GM19035 (cell line): ENCODE measurements around the gene ACAD10.
"Not testable (repeated sequence)": the region's sequence is repeated elsewhere in the genome, so short reads cannot be mapped to it uniquely, and the experiment has no call there.

ENCODE experiments used
- ATAC-seq: cut with Tn5 transposase; IDR thresholded peaks from one replicate; pipeline ENCODE4 v1.9.1; 2021; ENCODE audit not compliant: unreplicated experiment

The ACAD10 gene

DNA sequence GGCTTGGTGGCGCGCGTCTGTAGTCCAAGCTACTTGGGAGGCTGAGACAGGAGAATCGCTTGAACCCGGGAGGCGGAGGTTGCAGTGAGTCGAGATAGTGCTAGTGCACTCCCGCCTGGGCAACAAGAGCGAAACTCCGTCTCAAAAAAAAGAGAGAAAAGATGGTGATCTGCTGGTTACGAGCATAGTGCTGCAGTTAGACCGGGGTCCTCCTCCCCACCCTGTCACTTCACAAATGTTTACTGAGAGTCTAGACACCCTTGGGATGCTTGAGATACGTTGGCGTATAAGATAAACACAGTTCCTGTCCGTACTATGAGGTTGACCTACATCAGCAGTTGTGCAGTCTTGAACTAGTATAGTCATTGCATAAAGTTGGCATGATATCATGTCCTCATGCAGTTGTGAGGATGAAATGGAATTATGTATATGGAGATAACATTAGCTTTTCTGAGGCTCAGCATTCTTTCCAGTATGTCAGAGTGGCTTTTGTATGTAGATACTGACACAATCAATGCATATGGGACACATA, 787 bp downstream of the ACAD10 start:
- ATAC-seq, result no peak

DNA sequence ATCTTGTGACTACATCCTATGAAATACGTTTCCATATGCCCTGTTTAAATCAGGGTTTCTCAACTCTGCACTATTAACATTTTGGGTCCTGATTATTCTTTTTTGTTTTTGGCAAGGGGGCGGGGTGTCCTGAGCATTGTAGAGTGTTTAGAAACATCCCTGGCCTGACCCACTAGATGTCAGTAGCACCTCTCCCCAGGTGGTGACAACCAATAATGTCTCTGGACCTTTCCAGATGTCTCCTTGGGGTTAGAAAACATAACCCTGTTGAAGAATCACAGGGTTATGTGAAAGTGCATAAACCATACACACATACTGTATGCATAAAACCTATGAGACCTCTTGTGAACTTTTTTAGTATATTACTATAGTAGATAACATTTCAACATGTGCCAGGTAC, 1.4 kb downstream of the ACAD10 start:
- ATAC-seq, result no peak

DNA sequence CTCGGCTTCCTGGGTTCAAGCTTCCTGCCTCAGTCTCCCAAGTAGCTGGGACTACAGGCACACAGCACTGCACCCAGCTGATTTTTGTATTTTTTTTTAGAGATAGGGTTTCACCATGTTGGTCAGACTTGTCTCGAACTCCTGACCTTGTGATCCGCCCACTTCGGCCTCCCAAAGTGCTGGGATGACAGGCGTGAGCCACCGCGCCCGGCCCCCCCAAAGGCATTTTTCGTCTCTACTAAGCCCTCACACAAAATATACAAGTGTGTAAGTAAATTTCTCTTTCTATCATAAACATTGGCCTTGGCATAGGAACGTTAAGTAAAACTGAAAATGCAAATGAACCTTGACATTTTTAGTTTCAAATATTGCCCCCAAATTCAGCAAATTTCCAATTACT, 2.1 kb downstream of the ACAD10 start:
- no peak for ATAC-seq

DNA sequence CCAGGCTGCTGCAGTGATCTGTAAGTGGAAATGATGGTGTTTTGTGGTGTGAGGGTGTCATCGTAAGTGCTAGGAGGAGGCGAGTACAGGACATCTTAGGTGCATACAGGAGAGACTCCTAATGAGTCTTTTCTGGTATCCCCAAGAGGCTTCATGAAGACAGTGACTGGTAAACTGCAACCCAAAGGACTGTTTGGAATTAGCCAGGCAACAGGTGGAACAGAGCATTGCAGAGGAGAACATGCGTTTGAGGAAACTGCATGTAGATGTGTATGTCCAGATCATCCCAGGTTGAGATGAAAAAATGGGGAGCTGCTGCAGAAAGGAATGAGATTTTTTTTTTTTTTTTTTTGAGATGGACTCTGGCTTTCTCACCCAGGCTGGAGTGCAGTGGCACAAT, 5.4 kb downstream of the ACAD10 start:
- no peak for ATAC-seq

DNA sequence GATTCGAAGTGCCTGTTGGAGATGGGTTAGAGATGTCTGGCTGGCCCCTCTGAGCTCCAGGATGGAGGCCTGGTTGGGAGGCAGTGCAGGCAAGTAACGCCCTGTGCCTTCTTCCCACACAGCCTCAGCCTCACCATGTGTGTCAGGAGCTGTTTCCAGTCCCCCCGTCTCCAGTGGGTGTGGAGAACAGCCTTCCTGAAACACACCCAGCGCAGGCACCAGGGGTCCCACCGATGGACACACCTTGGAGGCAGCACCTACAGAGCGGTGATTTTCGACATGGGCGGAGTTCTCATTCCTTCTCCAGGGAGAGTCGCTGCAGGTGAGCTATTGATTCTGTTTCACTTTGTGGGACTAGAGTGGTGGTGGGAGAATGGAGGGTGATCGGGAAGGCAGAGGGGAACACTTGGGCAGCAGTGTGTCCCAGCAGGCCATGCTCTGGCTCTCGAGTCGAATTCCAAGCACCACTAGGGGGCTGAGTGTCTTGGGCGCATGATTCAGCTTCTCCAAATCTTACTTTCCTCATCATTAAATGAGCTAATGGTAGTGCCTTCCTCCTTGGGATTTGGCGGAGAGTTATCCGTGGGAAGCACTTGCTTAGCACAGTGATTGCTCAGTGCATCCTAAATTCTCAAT, 6.8 kb downstream of the ACAD10 start:
- ATAC-seq, result no peak

DNA sequence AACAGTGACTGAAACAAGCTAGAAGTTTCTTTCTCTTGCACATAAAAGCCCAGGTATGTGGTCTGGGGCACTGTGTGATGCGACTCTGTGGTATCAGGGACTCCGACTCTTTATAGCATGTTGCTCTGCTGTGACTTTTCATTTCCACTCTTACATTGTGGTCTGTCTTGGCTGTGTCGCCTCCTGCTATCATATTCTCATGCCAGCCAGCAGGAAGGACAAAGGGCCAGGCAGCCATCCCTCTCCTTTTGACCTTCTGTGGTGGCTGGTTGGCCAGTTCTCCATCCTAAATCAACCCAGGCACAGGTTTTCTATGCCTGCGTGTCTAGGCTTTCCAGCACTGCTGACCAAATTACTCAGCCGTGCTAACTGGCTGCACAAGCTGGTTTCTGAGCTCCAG, 8.0 kb downstream of the ACAD10 start:
- no peak for ATAC-seq

DNA sequence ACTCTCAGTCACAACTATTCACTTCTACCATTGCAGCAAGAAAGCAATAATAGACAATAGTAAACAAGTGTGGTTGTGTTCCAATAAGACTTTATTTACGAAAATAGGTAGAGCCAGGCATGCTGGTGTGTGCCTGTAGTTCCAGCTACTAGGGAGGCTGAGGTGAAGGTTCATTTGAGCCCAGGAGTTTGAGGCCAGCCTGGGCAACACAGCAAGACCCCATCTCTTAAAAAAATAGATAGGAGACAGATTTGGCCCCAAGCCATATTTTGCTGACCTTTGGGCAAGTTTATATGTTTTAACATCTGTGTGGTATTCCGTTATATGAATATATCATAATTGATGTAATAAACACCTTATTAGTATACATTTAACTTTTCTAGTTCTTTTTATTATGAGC, 14.1 kb downstream of the ACAD10 start:
- no peak for ATAC-seq

DNA sequence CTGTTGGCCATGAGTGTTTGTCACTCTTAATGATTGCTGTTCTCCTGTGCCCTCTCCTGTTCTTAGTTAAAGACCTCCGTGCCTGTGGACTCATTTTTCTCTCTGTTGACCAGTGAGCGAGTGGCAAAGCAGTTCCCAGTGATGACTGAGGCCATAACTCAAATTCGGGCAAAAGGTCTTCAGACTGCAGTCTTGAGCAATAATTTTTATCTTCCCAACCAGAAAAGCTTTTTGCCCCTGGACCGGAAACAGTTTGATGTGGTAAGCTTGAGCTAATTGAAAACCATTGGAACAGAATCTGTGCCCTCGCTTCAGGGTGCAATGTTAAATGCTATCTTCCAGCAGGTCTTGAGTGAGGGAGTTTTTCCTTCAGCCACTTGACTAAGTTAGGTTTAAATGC, 19.8 kb downstream of the ACAD10 start:
- no peak for ATAC-seq

DNA sequence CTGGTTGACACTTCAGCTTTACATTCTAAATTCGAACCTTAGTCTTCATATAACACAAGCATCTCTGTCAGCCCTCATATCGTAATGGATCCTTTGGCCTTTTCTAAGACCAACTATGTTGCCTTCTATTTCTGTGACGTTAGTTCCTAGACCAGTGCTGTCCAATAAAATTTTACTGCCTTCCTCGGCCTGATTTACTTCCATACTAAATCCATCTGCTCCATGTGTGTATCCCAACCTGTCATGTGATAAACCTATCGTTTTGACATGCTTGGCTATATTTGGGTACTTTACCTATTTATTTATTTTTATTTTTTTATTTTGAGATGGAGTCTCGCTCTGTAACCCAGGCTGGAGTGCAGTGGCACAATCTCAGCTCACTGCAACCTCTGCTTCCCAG, 20.3 kb downstream of the ACAD10 start:
- no peak for ATAC-seq

DNA sequence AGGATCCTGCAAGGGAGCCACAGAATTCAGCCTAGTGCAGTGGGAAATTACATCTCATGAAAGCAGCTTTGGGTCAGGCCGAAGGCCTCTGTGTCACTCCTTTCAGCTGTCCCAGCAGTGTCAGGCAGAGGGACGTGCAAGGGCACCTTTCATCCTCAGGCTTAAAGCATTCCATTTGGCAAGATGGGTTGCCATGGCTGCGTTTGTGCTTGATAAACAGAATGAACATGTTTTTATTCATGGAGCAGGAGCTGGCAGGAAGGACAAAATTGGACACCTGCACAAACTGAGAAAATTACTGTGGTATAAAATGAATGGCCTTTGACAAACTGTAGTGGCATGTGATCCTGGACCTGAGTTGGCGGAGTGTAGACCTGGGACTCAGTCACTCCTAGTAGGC, 29.4 kb downstream of the ACAD10 start:
- ATAC-seq, result no peak

DNA sequence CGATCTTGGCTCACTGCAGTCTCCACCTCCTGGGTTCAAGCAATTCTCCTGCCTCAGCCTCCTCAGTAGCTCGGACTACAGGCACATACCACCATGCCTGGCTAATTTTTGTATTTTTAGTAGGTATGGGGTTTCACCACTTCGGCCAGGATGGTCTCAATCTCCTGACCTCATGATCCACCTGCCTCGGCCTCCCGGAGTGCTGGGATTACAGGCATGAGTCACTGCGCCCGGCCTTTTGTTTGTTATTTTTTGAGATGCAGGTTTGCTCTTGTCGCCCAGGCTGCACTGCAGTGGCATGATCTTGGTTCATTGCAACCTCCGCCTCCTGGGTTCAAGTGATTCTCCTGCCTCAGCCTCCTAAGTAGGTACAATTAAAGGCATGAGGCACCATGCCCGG, 33.5 kb downstream of the ACAD10 start:
- not testable (repeated sequence) for ATAC-seq

DNA sequence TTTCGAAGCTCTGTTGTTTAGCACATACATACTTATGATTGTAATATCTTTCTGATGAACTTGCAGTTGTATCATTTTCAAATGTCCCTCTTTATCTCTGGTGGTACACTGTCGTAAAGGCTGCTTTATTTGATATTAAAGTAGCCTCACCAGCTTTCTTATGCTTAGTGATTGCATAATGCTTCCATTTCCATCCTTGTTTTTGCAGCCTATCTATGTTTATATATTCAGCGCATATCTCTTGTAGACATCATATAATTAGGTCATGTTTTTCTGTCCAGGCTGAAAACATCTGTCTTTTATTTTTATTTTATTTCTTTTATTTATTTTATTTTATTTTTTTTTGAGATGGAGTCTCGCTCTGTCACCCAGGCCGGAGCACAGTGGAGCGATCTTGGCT, 34.6 kb downstream of the ACAD10 start:
- ATAC-seq, result no peak

DNA sequence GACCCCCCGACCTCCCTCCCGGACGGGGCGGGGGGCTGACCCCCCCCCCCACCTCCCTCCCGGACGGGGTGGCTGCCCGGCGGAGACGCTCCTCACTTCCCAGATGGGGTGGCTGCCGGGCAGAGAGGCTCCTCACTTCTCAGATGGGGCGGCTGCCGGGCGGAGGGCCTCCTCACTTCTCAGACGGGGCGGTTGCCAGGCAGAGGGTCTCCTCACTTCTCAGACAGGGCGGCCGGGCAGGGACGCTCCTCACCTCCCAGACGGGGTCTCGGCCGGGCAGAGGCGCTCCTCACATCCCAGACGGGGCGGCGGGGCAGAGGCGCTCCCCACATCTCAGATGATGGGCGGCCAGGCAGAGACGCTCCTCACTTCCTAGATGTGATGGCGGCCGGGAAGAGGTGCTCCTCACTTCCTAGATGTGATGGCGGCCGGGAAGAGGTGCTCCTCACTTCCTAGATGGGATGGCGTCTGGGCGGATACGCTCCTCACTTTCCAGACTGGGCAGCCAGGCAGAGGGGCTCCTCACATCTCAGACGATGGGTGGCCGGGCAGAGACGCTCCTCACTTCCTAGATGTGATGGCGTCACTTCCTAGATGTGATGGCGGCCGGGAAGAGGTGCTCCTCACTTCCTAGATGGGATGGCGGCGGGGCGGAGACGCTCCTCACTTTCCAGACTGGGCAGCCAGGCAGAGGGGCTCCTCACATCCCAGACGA, 38.0 kb downstream of the ACAD10 start:
- ATAC-seq, result not testable (repeated sequence)

DNA sequence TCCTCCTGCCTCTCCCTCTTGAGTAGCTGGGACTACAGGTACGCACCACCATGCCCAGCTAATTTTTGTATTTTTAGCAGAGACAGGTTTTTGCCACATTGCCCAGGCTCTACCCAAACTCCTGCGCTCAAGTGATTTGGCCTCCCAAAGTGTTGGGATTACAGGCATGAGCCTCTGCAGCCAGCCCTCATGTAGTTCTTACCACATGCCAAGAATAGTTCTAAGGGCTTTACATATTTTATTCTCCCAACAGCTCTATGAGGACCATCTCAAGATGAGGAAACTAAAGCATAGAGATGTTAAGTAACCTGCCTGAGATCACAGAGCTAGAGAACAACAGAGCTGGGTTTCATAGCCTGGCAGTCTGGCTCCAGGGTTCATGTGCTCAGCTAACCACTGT, 42.9 kb downstream of the ACAD10 start:
- ATAC-seq, result no peak

DNA sequence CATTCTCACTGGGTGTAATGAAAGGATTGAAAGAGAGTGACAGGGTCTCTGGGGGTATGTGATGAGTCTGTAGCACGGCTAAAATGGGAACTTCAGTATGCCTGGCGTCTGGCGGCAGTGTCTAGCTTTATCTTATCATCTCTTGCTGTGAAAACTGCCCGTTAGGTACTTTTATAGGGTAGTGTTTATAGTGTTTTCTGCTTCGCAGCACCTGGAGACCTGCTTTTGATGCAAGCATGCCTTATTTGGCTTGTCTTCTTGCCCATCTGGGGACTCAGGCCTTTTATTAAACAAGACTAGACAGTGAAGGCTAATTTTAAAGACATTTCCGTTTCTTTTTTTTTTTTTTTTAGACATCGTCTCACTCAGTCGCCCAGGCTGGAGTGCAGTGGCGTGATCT, 44.6 kb downstream of the ACAD10 start:
- no peak for ATAC-seq

DNA sequence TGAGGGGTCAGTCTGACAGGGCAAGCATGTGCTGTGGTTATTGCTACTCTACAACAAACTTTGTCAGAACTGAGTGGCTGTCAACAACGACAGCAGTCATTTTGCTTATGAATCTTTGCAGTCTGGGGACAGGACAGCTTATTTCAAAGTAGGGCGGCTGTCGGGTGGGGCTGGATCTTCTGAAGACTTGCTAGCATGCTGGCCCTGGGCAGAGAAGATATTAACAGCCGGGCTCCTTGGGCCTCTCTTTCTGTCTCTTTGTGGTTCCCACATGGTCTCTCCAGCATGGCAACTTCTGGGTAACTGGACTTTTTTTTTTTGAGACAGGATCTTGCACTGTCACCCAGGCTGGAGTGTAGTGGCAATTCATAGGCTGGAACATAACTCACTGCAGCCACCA, 46.9 kb downstream of the ACAD10 start:
- no peak for ATAC-seq

DNA sequence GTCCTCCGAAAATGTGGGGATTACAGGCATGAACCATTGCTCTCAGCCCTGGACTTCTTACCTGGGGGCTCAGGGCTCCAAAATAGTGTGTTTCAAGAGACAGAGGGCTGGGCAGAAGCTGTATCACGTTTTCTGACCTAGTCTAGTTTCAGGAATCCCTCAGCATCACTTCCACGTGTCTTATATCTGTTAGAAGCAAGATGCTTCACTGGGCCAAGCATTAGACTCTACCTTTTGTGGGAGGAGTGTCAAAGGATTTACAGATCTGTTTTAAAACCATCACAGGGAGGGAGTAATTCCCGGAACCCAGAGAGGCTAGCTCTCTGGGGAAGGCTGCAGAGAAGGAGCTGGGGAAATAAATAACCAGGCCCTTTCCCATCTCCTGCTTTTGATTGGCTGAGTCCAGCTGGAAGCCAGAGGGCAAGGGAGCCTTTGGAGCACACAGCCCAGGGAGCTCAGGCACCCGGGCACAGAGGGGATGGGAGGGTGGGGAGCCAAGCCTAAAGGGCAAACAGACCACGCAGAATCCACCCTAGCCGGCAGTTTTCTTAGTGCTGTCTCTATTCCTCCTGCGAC, 47.6 kb downstream of the ACAD10 start:
- ATAC-seq, result no peak

DNA sequence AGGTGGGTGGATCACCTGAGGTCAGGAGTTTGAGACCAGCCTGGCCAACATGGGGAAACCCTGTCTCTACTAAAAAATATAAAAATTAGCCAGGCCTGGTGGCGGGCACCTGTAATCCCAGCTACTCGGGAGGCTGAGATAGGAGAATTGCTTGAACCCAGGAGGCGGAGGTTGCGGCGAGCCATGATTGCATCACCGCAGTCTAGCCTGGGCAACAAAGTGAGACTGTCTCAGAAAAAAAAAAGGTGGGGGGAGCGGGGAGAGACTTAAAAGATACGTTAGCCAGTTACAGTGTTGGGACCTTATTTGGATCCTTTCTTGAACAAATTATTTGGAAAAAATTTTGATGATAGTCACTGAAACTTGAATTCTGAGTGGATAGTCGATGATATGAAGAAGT, 53.7 kb downstream of the ACAD10 start:
- not testable (repeated sequence) for ATAC-seq

DNA sequence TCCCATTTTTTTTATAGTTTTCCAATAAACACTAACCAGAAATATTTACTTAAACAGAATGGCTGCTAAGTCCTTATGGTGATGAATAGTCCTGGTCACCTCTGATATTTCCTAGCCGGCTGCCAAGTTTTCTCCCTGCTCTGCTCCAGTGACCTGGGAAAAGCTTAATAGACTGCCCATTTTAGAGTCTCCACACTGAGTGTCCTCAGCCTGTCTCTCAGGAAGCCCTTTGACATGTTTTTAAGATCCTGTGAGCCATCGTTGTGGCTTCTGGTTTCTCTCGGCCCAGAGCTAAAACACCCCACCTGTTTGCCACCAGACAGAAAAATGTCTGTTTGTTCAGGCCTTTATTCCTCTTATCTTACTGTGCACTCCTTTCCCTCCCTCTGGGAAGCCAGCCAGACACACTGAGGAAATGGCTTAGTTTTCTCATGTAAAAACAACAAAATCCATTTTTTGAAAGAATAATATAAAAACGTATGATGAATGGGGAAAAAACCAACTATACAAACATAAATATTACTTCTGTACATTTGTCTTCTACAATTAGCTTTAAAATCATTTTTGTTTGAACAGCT, 55.5 kb downstream of the ACAD10 start:
- ATAC-seq, result no peak

DNA sequence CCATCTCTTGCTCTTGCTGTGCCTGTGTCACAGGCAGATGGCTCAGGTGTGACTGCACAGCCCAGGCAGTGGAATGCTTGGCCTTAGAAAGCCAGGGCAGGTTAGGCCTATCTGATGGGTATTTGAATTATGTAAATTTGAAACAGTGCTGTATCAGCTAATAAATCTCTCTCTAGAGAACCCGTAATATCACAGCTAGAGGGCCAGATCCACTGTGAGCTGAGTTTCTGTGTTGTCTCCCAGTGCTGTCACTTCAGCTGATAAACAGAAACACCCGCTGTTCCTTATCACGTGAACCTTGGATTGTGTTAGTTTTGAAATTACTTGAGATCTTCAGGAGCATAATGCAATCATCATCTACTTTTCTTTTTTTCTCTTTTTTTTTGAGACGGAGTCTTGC, 59.4 kb downstream of the ACAD10 start:
- ATAC-seq, result no peak

DNA sequence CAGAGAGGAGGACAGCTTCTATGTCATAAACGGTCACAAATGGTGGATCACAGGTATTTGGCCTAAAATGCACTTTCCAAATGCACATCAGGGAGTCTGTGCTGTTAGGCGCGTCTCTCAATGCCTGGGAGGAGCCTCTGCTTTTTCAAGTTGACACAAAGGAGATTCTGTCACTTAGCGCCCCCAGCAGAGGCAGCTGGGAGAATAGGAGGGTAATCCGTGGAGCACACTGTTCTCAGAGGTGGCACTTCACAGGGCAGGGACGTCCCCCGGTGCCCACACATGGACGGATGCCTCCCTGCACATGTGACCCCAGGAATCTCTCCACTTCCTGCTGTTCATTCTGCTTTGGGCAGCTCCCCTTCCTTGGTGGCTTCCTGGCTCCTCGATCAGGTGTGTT, 61.5 kb downstream of the ACAD10 start:
- ATAC-seq, result no peak

DNA sequence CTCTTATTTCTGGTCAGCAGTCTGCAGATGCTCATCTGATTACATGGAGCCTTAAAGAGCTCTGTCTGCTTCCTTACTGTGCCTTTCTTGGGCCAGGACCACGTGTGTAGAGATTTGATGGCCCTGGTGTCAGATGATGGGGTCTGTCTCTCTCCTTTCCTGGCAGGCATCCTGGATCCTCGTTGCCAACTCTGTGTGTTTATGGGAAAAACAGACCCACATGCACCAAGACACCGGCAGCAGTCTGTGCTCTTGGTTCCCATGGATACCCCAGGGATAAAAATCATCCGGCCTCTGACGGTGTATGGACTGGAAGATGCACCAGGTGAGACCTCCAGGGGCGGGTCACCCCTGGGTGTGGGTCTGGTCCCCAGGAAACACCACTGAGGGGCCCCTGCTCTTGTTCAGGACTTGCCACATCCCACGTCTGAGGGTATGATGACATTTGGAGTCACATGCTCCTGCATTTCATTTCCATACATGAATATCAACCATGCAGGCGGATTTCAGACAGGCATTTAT, 62.4 kb downstream of the ACAD10 start:
- ATAC-seq, result no peak
